Panc1 (cell line): ENCODE measurements around the gene TRIO.

ENCODE experiments used
- CTCF ChIP-seq: fragments of 450-650 bp; IDR thresholded peaks from 2 replicates; pipeline ENCODE4 v1.5.1; 2017; ENCODE audit warnings: mild to moderate bottlenecking
- REST ChIP-seq, 2 experiments: IDR thresholded peaks; 2 replicates each; pipeline ENCODE4 v1.6.1; 2011 to 2012; ENCODE audit warnings: low read depth in 2 of 2, control low read depth in 1 of 2, low read length in 1 of 2, mild to moderate bottlenecking in 1 of 2, moderate library complexity in 1 of 2; ENCODE audit not compliant: insufficient read depth in 1 of 2

GRCh38 chr5:14435481-14435880, 292.3 kb downstream of the TRIO start:
- TF ChIP-seq CTCF (no peak), REST (IDR thresholded peaks at IDR 0.05; ENCODE audit: insufficient read depth in 1 of 2, low read depth in 2 of 2, low read length in 1 of 2) (no peak)
